ENCODE results near the gene NPRL2. TPM values are rescaled to one million over a fixed set of nuclear protein-coding genes. Genes with fewer than 3 reads are reported as not detected.

The NPRL2 gene
- 17.6 TPM for polyA plus RNA-seq (ENCODE audit: insufficient read length)

DNA sequence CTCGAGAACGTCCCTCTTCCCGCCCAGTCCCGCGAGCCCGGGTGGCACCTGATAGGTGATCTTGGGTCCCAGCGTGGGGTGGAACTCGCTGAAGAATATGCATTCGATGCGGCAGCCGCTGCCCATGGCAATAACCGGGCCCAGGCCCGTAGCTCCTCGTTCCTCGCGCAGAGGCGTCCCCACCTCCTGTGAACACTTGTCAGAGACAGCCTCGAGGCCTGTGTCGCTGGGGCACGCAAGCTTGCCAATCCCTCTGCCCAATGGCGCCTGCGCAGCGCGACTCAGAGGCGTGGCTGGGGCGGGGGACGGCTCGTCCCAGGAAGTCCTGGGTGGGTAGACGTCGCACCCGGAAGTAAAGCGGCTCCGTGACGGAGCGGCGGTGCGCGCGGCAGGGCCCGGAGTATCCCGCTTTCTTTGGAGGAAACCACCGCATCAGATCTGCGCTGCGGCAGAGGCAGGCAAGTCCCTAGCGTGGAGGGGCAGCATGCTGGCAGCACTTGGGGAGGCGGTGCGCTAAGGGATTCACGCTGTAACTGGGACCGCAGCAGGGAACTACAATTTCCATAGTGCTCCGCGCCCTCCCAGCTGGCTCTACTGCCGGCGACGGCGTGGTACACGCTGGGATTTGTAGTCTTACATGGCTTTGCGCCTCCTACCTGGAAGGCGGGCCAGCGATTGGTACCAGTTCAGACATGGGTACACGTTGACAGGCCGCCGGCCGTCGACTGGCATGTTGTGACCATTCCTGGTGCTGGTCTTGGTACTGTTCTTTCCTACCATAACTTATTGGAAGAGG lies at the start of gene NPRL2, which contains the start of gene CYB561D2:
Gene NPRL2 (minus strand): TSS at position 249 of the 796 bp plus-strand sequence. CDS start 123 bp downstream, at position 126.
Gene CYB561D2 (plus strand): TSS at position 336 of the 796 bp plus-strand sequence. CDS start 572 bp downstream, outside the sequence.
- DNase-seq, result peak; percentile 95

DNA sequence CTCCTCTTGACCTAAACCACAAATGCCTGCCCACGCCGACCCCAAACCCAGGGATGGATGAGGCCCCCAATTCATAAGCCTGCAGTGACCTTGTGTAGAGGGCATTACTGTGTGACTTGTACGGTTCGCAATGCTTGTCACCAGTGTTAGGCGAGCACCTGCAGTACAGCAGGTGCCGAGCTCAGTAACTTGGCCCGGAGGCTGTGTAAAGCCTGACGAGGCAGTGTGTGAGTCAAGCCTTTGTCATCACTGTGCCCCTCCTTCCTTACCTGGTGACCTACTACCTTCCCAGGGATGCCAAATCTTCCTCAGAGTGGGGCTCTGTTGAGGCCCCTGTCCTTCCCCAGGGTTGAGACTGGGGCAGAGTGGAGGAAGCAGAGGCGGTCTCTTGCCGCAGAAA lies 45.9 kb upstream of the NPRL2 start:
- DNase-seq, result no peak

- no peak for DNase-seq
These were observed 44.7 kb upstream of the NPRL2 start for GRCh38 chr3:50395070-50395860.

DNA sequence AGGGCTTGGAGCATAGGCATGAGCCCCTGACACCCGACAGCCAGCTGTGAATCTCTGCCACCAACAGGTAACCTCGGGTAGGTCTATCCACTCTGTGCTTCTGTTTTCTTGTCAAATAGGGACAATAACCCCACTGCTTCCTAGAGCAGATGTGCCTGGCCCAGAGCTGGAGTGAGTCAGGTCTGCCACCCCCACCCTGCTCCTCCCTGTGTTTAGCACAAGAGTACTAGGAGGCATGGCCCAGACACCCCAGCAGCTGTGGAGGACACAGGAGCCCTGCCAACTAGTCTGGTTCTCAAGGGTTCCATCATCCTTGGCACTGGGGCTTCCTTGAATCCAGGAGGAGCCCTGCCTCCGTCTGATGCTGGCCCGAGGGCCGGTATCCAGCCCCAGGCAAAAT lies 42.5 kb upstream of the NPRL2 start:
- no peak for DNase-seq

DNA sequence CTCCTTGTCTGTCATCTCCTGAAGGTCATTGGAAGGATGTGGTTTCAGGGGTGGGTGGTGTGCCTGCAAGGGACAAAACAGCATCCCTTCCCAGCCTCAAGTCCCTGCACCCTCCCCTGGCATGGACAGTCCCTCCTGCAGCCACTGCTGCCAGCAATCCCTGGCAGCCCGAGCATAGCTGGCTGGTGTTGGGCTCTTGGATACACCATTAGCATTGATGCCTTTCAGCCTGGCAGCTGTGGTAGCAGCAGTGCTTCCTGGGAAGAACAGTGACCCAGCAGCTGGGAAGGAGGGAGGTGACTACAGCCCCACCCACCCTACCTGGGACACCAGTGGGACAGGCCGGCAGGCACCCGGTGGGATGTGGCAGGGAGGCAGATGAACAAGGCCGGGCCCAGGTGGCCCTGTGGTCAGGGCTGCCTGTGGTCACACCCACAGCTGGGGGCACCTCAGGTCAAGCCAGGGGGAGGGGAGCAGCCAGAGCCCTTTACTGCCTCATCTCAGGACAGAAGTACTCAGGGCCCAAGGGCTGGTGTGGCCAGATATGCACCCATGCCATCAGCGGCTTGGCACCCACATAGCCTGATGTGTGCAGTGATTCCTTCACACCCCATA lies 41.6 kb upstream of the NPRL2 start:
- DNase-seq, result no peak

- DNase-seq, result peak; percentile 55
These were observed 40.1 kb upstream of the NPRL2 start for GRCh38 chr3:50390508-50391224.

- DNase-seq, result no peak
These were observed 38.8 kb upstream of the NPRL2 start for GRCh38 chr3:50389414-50389767.

DNA sequence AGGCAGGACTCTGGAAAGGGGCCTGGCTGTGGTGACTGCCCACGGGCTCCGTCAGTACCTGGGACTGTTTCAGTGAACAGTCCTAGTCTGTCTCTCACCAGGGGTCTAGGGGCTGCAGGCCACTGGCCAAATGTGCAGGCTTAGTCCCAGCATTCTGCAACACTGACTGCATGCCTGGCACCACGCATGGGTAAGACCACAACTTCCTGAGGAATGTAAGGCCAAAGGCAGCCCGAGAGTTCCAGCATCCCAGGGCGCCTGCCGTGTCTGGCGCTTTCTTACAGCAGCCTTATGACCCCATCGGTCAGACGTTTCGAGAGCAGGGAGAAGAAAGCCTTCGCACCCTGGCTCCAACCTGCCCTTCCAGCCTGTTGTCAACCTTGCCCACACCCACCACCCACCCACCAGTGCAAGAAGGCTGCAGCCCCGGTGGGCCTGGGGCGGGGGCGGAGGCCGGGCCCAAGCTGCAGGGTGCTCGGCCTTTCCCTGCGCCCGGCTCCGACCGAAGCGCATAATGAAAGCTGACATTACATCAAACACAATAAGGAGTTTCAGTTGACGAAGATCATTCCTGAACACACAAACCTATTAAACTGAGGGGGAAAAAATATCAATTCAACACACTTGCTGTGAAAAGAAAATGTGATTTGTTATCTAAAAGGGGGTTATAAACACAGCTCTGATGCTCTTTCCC lies 38.3 kb upstream of the NPRL2 start:
- no peak for DNase-seq

DNA sequence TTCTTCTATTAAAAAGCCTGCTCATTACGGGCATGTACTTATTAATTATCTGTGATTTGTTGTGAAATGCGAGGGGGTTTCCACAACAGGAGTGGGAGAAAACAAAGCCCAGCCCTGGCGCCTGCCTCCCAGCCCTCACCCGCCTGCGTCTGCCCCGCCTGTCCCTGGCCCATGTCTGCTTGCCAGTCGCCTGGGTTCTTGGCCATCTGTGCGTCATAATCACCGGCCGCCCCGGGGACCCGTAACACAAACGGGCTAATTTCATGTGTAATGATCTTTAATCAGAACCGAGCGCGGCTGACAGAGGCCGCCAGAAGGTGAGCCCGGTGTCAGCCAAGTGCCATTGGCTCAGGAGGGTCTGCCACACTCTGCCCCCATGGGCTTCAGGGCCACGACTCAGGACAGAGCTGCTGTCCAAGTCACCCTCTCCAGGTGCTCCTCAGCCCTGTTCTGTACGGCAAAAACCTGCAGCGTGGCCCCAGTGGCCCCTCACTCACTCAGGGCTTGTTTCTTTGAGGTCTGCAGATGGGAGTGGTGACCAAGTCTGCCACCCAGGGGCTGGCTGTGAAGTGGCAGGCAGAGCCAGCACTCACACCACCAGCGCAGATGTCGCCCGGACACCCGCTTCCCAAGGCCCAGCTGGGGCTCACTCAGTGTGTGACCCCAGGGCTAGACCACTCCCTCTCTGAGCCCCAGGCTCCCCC lies 37.6 kb upstream of the NPRL2 start:
- DNase-seq, result no peak

DNA sequence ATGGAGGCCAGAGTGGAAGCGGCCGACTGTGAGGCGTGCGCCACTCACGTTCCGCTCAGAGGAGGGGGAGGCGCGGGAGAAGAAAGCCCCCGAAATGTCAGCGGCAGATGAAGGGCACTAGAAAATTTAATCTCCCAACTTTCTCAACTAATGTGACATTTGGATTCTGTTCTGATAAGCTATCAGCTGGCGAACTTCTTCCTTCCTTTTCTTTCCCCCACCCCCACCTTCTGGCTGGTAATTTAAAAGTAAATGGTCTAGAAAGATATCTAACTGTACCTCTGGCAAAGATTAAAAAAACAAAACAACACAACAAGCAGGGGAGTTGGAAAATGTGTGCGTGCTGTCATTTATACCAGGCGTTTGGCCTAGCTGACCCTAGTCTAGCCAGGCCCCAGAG lies 35.2 kb upstream of the NPRL2 start:
- no peak for DNase-seq

- no peak for DNase-seq
These were observed 33.2 kb upstream of the NPRL2 start for GRCh38 chr3:50383750-50384149.

GRCh38 chr3:50382722-50383121 lies 32.1 kb upstream of the NPRL2 start:
- DNase-seq, result no peak

DNA sequence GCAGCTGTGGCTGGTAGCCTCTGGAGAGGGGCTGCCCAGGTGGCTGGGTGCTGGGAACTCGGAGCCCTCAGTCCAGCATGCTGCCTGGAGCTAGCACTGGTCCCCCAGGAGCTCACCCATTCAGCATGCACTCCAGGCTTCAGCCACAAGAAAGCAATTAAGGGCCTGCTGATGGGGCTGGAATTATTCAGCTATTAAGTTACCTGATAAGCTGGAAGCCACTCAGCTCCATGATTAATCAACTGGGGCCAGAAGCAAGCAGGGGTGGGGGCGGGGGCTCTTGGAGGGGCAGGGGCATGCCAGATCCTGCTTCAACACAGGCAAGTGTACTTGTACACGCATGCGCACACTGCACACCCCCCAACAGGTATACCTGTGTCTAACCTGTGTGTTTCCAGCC lies 30.8 kb upstream of the NPRL2 start:
- DNase-seq, result no peak

GRCh38 chr3:50380405-50381085 lies 30.0 kb upstream of the NPRL2 start:
- DNase-seq, result no peak

- DNase-seq, result no peak
These were observed 28.2 kb upstream of the NPRL2 start for GRCh38 chr3:50378757-50379156.

- DNase-seq, result no peak
These were observed 27.4 kb upstream of the NPRL2 start for GRCh38 chr3:50378024-50378423.

DNA sequence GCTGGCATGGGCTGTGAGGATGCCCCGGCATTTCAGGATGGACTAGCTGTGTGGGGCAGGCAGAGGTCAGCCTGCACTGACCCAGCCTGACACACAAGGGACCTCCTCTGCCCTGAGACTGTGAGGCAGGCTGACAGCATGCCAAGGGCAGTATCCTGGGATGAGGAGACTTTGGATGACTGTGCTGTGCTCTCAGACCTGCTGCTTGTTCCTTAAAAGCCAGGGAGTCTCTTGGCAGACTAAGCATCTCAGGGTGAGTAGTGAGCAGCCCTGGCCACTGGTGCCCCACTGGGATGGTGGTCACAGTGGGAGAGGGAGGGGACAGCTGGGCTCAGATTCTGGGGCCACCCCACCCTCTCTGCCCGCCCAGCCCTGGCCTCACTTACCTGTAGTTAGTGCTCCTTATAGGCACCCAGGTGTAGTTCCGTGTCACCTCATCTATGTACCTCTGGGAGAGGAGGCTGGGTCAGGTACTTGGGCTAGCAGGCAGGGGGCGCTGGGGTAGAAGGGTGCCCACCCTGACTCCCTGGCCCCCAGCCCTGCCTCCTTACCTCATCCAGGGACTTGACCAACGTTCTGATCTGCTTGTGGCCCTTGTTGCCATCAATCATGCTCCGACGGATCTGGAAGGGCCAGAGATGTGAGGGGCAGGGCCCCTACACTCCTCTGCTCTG lies 24.8 kb upstream of the NPRL2 start:
- no peak for DNase-seq

- no peak for DNase-seq
These were observed 24.0 kb upstream of the NPRL2 start for GRCh38 chr3:50374363-50375257.

Data from hindlimb muscle (tissue), 1 donor.